Stimulated activated CD4-positive, alpha-beta T cell treated with anti-CD3 and anti-CD28 coated beads, Interleukin-15, amount 100 ng/mL, for 48 hours (primary cell): ENCODE results near the gene TENM3.

Experiments
- DNase-seq, 2 donors: peaks; one replicate each; pipeline ENCODE4 v3.0.0-alpha.2; 2020; ENCODE audit warnings: low read depth in 2 of 2

TENM3 gene

GRCh38 chr4:182736207-182736606, 493.0 kb downstream of the TENM3 start:
- no peak for DNase-seq

- no peak for DNase-seq
These were observed 495.3 kb downstream of the TENM3 start for GRCh38 chr4:182738283-182739047.

- no peak for DNase-seq
These were observed 497.1 kb downstream of the TENM3 start for GRCh38 chr4:182740256-182740655.

- DNase-seq, result no peak
These were observed 497.9 kb downstream of the TENM3 start for GRCh38 chr4:182741054-182741453.

- DNase-seq, result no peak
These were observed 498.7 kb downstream of the TENM3 start for GRCh38 chr4:182741914-182742313.

- no peak for DNase-seq
These were observed 500.6 kb downstream of the TENM3 start for GRCh38 chr4:182743815-182744214.

- DNase-seq, result no peak
These were observed 502.0 kb downstream of the TENM3 start for GRCh38 chr4:182745237-182745636.

- DNase-seq, result no peak
These were observed 503.7 kb downstream of the TENM3 start for GRCh38 chr4:182746876-182747275.

- no peak for DNase-seq
These were observed 505.1 kb downstream of the TENM3 start for GRCh38 chr4:182748283-182748682.

GRCh38 chr4:182748949-182749348, 505.7 kb downstream of the TENM3 start:
- no peak for DNase-seq

GRCh38 chr4:182749667-182750167, 506.5 kb downstream of the TENM3 start:
- DNase-seq, result no peak

GRCh38 chr4:182752158-182752910, 509.1 kb downstream of the TENM3 start:
- DNase-seq, result no peak

GRCh38 chr4:182754895-182755294, 511.7 kb downstream of the TENM3 start:
- DNase-seq, result no peak

GRCh38 chr4:182756161-182756690, 513.0 kb downstream of the TENM3 start:
- DNase-seq, result no peak

GRCh38 chr4:182758273-182758672, 515.1 kb downstream of the TENM3 start:
- DNase-seq, result no peak

GRCh38 chr4:182760551-182761043, 517.4 kb downstream of the TENM3 start:
- DNase-seq, result no peak

GRCh38 chr4:182764137-182764536, 520.9 kb downstream of the TENM3 start:
- no peak for DNase-seq

GRCh38 chr4:182764642-182765041, 521.4 kb downstream of the TENM3 start:
- no peak for DNase-seq

GRCh38 chr4:182765987-182766856, 523.0 kb downstream of the TENM3 start:
- no peak for DNase-seq

- no peak for DNase-seq
These were observed 523.7 kb downstream of the TENM3 start for GRCh38 chr4:182766857-182767250.

- DNase-seq, result no peak
These were observed 525.6 kb downstream of the TENM3 start for GRCh38 chr4:182768838-182769237.
